Measurements from ENCODE around the gene TIMM50.
A peak's percentile ranks its signal among the peaks of the same experiment; 100 is the strongest.

TIMM50 gene

DNA sequence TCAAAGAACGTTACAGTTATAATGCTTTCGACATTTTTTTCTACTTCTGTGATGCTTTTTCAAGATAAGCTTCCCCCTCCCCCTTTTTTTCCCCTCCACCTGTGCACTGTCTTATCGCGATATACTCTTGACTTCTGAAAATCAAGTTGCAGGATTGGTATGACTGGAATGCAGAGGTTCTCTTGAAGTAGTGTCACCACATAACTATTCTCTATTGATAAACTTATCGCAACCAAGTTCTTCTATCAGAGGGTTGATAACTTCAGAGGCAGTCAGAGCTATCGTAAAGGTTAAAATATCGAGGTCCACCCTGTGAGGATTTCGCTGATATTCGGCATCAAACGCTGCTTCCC lies 58.5 kb downstream of the TIMM50 start:
- DNase-seq = no peak

DNA sequence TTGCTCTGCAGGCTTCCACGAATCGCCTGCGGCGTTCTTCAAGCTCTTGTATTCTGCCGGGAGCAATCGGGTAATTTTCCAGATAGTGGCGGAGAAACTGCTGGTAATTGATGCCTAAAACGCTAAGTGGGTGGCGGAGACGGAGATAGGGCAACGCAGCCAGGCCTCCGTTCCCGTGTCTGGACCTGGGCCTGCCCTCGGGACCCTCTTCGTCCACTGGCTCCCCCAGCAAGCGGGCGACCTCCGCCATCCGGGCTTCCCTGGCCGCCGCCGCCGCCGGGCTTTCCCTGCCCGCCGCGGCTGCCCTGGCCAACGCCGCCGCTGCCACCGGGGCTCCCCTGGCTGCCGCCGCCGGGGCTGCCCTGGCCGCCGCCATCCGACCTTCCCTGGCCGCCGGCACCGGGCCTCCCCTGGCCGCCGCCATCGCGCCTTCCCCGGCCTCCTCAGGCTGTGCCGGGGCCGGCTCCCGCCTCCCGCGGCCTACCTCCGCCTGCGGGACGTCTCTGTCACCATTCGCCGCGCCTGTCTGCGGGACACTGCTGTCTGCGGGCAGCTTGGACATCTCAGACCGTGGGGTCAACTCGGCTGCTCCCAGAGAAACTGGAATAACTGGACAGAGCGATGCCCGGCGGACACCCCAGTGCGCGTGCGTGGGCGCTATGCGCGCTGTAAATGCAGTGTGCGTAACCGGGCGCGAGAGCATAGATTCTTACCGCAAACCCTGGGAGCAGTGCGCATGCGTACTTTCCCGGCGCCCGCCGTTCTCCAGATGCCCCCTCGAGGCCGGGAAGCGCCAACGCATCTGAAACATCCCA lies 59.1 kb downstream of the TIMM50 start, which contains the start of gene EID2:
Gene EID2 (minus strand): TSS at position 644 of the 815 bp plus-strand sequence. CDS start 82 bp downstream, at position 562.
- DNase-seq = peak; percentile 85

DNA sequence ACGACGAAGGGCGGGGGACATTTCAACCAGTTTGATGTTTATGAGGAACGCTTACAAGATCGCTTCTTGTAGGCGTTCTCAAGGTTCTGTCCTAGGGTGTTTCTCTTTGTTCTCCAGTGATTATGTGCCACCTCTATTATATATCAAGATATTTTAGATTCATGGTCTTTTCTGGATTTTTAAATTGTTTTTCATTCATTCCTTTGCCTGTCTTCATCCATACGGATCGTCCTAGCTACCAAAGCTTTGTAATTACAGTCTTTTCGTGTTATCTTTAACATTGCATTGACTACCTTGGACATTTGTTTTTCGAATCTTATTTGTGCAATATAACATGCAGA lies 59.7 kb downstream of the TIMM50 start:
- DNase-seq = no peak

All from DMS79 (cell line).